H9 (cell line): Measurements from ENCODE around the gene FCER1G. TPM values are rescaled to one million over a fixed set of nuclear protein-coding genes. Genes with fewer than 3 reads are reported as not detected.
A peak's percentile ranks its signal among the peaks of the same experiment; 100 is the strongest.

Experiments used
- DNase-seq: peaks from one replicate; pipeline ENCODE4 v3.0.0-alpha.2; 2017
- H2AFZ ChIP-seq: one replicate; pipeline ENCODE4 v1.6.1; 2013; ENCODE audit warnings: mild to moderate bottlenecking, low read length, control low read depth, moderate library complexity
- H2AK5ac ChIP-seq: 2 replicates; pipeline ENCODE4 v1.6.1; 2013; ENCODE audit warnings: low read length, control low read depth, mixed read lengths; ENCODE audit not compliant: insufficient read length
- H2BK120ac ChIP-seq: one replicate; pipeline ENCODE4 v1.6.1; 2013; ENCODE audit warnings: low read depth, mild to moderate bottlenecking, low read length, control low read depth, inconsistent platforms; ENCODE audit not compliant: poor library complexity, severe bottlenecking
- H2BK12ac ChIP-seq: 2 replicates; pipeline ENCODE4 v1.6.1; 2013; ENCODE audit warnings: low read length, control low read depth, mixed read lengths, low read depth; ENCODE audit not compliant: insufficient read length
- H2BK15ac ChIP-seq: 2 replicates; pipeline ENCODE4 v1.6.1; 2013; ENCODE audit warnings: low read depth, low read length, control low read depth
- H2BK20ac ChIP-seq: one replicate; pipeline ENCODE4 v1.6.1; 2013; ENCODE audit warnings: low read depth, mild to moderate bottlenecking, low read length, control low read depth, inconsistent platforms; ENCODE audit not compliant: poor library complexity, severe bottlenecking
- H2BK5ac ChIP-seq: 2 replicates; pipeline ENCODE4 v1.6.1; 2013; ENCODE audit warnings: low read length, control low read depth, mixed read lengths; ENCODE audit not compliant: insufficient read length
- H3K14ac ChIP-seq: 2 replicates; pipeline ENCODE4 v1.6.1; 2013; ENCODE audit warnings: low read length, control low read depth; ENCODE audit not compliant: insufficient read depth
- H3K18ac ChIP-seq: 2 replicates; pipeline ENCODE4 v1.6.1; 2013; ENCODE audit warnings: low read depth, mild to moderate bottlenecking, mixed read lengths, low read length, control low read depth; ENCODE audit not compliant: insufficient read length
- H3K23ac ChIP-seq: 2 replicates; pipeline ENCODE4 v1.6.1; 2013; ENCODE audit warnings: low read length, control low read depth, mixed read lengths, low read depth; ENCODE audit not compliant: insufficient read length
- H3K23me2 ChIP-seq: 2 replicates; pipeline ENCODE4 v1.6.1; 2013; ENCODE audit warnings: low read depth, mild to moderate bottlenecking, mixed read lengths, low read length, control low read depth; ENCODE audit not compliant: insufficient read length, poor library complexity, severe bottlenecking
- H3K27ac ChIP-seq: 2 replicates; pipeline ENCODE4 v1.5.1; 2013; ENCODE audit warnings: low read length, control low read depth, mixed read lengths, low read depth; ENCODE audit not compliant: insufficient read length
- H3K27me3 ChIP-seq: 2 replicates; pipeline ENCODE4 v1.6.1; 2013; ENCODE audit warnings: low read length, control low read depth, inconsistent platforms; ENCODE audit not compliant: insufficient read depth
- H3K4ac ChIP-seq: 2 replicates; pipeline ENCODE4 v1.6.1; 2013; ENCODE audit warnings: low read depth, mild to moderate bottlenecking, control low read depth, inconsistent platforms, low read length, moderate library complexity
- H3K4me1 ChIP-seq: 2 replicates; pipeline ENCODE4 v1.6.1; 2013; ENCODE audit warnings: low read length, control low read depth, inconsistent platforms; ENCODE audit not compliant: insufficient read depth
- H3K4me2 ChIP-seq: 2 replicates; pipeline ENCODE4 v1.6.1; 2013; ENCODE audit warnings: low read length, control low read depth, mixed read lengths; ENCODE audit not compliant: insufficient read length, insufficient read depth
- H3K56ac ChIP-seq: 2 replicates; pipeline ENCODE4 v1.6.1; 2013; ENCODE audit warnings: low read depth, mild to moderate bottlenecking, mixed read lengths, low read length, control low read depth; ENCODE audit not compliant: insufficient read length
- H3K79me1 ChIP-seq: 2 replicates; pipeline ENCODE4 v1.6.1; 2013; ENCODE audit warnings: low read depth, mild to moderate bottlenecking, moderate library complexity, low read length, control low read depth, inconsistent platforms; ENCODE audit not compliant: insufficient read depth, poor library complexity, severe bottlenecking
- H3K79me2 ChIP-seq: 2 replicates; pipeline ENCODE4 v1.6.1; 2013; ENCODE audit warnings: low read length, control low read depth, inconsistent platforms; ENCODE audit not compliant: insufficient read depth
- H3K9ac ChIP-seq: 2 replicates; pipeline ENCODE4 v1.6.1; 2013; ENCODE audit warnings: low read length, control low read depth, mixed read lengths; ENCODE audit not compliant: insufficient read length; ENCODE audit errors: extremely low read depth
- H3K9me3 ChIP-seq: one replicate; pipeline ENCODE4 v1.6.1; 2013; ENCODE audit warnings: low read depth, low read length, inconsistent platforms; ENCODE audit not compliant: control insufficient read depth
- H3T11ph ChIP-seq: one replicate; pipeline ENCODE4 v1.6.1; 2013; ENCODE audit warnings: mild to moderate bottlenecking, low read length, control low read depth, inconsistent platforms
- H4K20me1 ChIP-seq: one replicate; pipeline ENCODE4 v1.6.1; 2013; ENCODE audit not compliant: control insufficient read depth, insufficient read length, insufficient read depth
- H4K5ac ChIP-seq: 2 replicates; pipeline ENCODE4 v1.6.1; 2013; ENCODE audit warnings: low read depth, mild to moderate bottlenecking, mixed read lengths, low read length, control low read depth; ENCODE audit not compliant: insufficient read length
- H4K8ac ChIP-seq: replicated peaks from 2 replicates; pipeline ENCODE4 v1.6.1; 2013; ENCODE audit warnings: low read length, control low read depth, mixed read lengths, low read depth; ENCODE audit not compliant: insufficient read length
- H4K91ac ChIP-seq: 2 replicates; pipeline ENCODE4 v1.6.1; 2013; ENCODE audit warnings: low read depth, mild to moderate bottlenecking, moderate library complexity, mixed read lengths, low read length, control low read depth; ENCODE audit not compliant: insufficient read length
- H3K27ac Mint-ChIP-seq, 3 experiments: 2 replicates in 2 of 3; 3 replicates in 1 of 3; pipeline ENCODE4 v1.8.0; 2020 to 2021; ENCODE audit warnings: mixed read lengths in 3 of 3, mild to moderate bottlenecking in 1 of 3, moderate library complexity in 1 of 3
- H3K27me3 Mint-ChIP-seq: 2 replicates; pipeline ENCODE4 v1.8.0; 2021; ENCODE audit warnings: low read depth, mild to moderate bottlenecking, moderate library complexity, mixed read lengths
- H3K36me3 Mint-ChIP-seq, 3 experiments: 2 replicates in 2 of 3; 3 replicates in 1 of 3; pipeline ENCODE4 v1.8.0; 2020 to 2021; ENCODE audit warnings: low read depth in 3 of 3, mixed read lengths in 3 of 3; ENCODE audit not compliant: insufficient read depth in 1 of 3
- H3K4me1 Mint-ChIP-seq, 2 experiments: 2 replicates each; pipeline ENCODE4 v1.8.0; 2020; ENCODE audit warnings: mixed read lengths in 2 of 2
- H3K4me3 Mint-ChIP-seq, 2 experiments: 2 replicates in 1 of 2; 3 replicates in 1 of 2; pipeline ENCODE4 v1.8.0; 2020 to 2021; ENCODE audit warnings: mild to moderate bottlenecking in 2 of 2, mixed read lengths in 2 of 2, moderate library complexity in 1 of 2
- H3K9me3 Mint-ChIP-seq, 2 experiments: 2 replicates in 1 of 2; 3 replicates in 1 of 2; pipeline ENCODE4 v1.8.0; 2020; ENCODE audit warnings: mild to moderate bottlenecking in 2 of 2, mixed read lengths in 2 of 2, moderate library complexity in 1 of 2
- WGBS: extraction: QIAGEN DNeasy Blood & Tissue Kit; methylation state at CpG from one replicate; pipeline ENCODE4 v1.1.7; 2013; ENCODE audit warnings: missing lambda C conversion rate, low lambda C conversion rate, mixed read lengths; ENCODE audit not compliant: insufficient read length; ENCODE audit errors: extremely low coverage; 5-methylcytosine and 5-hydroxymethylcytosine counted together
- total RNA-seq: library from RNA; stranded (reverse); gene quantifications from 2 replicates; pipeline ENCODE4 v1.2.1, GENCODE V29; 2021
- TF ChIP-seq, protein P1 (sequence below): fragments of 200-600 bp; sonication (generic); conservative IDR thresholded peaks from 3 replicates; pipeline ENCODE4 v1.8.0; 2021; ENCODE audit warnings: antibody characterized with exemption, mild to moderate bottlenecking

The FCER1G gene
- total RNA-seq, 1 experiment from 2014 or later, result 0.90 TPM

DNA sequence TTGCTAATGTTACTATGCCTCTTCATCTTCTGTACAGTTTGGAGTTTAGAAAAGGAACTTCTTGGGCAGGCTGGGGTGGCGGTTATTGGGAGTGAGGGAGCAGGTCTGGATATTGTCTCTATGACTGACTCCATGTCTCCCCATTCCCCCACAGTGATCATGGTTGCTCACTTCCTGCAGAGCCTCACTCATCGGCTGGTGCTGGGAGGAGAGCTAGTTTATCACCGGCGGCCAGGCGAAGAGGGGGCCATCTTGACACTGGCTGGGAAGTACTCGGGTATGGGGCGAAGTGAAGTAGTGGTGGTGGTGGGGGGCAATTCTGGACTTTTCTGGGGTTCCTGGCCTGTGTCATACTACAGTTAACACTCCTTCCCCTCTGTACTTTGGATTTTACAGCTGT, 12.9 kb downstream of the FCER1G start:
- peaks cover 18 to 22% (median 20%) of the 10 kb centered on the region in 3 experiments; a peak in 6 of 7 replicates for H3K36me3 Mint-ChIP-seq
- no peak overlapping the region for H3K14ac ChIP-seq
- H3K4ac ChIP-seq, result no peak overlapping the region
- H2BK20ac ChIP-seq, result no peak overlapping the region
- H3T11ph ChIP-seq, result no peak overlapping the region
- H3K27ac Mint-ChIP-seq, result 0 out of 7 replicates have a peak overlapping the region, but pooled peaks of 1 of the 3 experiments have one; percentile 21
- 0 out of 5 replicates have a peak overlapping the region, but pooled peaks of 1 of the 2 experiments have one; percentile 20 for H3K4me3 Mint-ChIP-seq
- H3K23me2 ChIP-seq, result no peaks in the 10 kb centered on the region
- no peaks in the 10 kb centered on the region for H3K79me2 ChIP-seq
- H3K27ac ChIP-seq, result no peak overlapping the region
- no peak overlapping the region for H2BK12ac ChIP-seq
- H2AK5ac ChIP-seq, result no peak overlapping the region
- H3K9ac ChIP-seq, result no peak overlapping the region
- no peak overlapping the region for H2AFZ ChIP-seq
- no peaks in the 10 kb centered on the region for H3K27me3 Mint-ChIP-seq
- no peaks in the 10 kb centered on the region for H3K9me3 Mint-ChIP-seq
- no peaks in the 10 kb centered on the region for H4K20me1 ChIP-seq
- H4K91ac ChIP-seq, result no peak overlapping the region
- TF ChIP-seq, protein P1, sequence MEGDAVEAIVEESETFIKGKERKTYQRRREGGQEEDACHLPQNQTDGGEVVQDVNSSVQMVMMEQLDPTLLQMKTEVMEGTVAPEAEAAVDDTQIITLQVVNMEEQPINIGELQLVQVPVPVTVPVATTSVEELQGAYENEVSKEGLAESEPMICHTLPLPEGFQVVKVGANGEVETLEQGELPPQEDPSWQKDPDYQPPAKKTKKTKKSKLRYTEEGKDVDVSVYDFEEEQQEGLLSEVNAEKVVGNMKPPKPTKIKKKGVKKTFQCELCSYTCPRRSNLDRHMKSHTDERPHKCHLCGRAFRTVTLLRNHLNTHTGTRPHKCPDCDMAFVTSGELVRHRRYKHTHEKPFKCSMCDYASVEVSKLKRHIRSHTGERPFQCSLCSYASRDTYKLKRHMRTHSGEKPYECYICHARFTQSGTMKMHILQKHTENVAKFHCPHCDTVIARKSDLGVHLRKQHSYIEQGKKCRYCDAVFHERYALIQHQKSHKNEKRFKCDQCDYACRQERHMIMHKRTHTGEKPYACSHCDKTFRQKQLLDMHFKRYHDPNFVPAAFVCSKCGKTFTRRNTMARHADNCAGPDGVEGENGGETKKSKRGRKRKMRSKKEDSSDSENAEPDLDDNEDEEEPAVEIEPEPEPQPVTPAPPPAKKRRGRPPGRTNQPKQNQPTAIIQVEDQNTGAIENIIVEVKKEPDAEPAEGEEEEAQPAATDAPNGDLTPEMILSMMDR, result no peak
- no peak overlapping the region for H4K8ac ChIP-seq
- no peak overlapping the region for H2BK5ac ChIP-seq
- H3K18ac ChIP-seq, result no peak overlapping the region
- no peaks in the 10 kb centered on the region for H3K9me3 ChIP-seq
- H2BK120ac ChIP-seq, result no peak overlapping the region
- H3K4me1 ChIP-seq, result peaks cover 8% of the 10 kb centered on the region; the same call in 1 of the 2 replicates
- DNase-seq, result no peak
- no peaks in the 10 kb centered on the region for H3K27me3 ChIP-seq
- H4K5ac ChIP-seq, result no peak overlapping the region
- H3K56ac ChIP-seq, result no peak overlapping the region
- H3K23ac ChIP-seq, result no peak overlapping the region
- no CpG with 5 or more reads among the region's 7 CpGs for WGBS
- H2BK15ac ChIP-seq, result no peak overlapping the region
- peaks cover 23 to 40% of the 10 kb centered on the region in 2 experiments for H3K4me1 Mint-ChIP-seq
- H3K4me2 ChIP-seq, result no peak overlapping the region
- no peaks in the 10 kb centered on the region for H3K79me1 ChIP-seq
